GM19351 (cell line): ENCODE results near the gene DOCK8.

Experiments
- ATAC-seq: cut with Tn5 transposase; IDR thresholded peaks from one replicate; pipeline ENCODE4 v1.9.1; 2021; ENCODE audit warnings: mild to moderate bottlenecking, moderate library complexity; ENCODE audit not compliant: unreplicated experiment

Gene DOCK8

DNA sequence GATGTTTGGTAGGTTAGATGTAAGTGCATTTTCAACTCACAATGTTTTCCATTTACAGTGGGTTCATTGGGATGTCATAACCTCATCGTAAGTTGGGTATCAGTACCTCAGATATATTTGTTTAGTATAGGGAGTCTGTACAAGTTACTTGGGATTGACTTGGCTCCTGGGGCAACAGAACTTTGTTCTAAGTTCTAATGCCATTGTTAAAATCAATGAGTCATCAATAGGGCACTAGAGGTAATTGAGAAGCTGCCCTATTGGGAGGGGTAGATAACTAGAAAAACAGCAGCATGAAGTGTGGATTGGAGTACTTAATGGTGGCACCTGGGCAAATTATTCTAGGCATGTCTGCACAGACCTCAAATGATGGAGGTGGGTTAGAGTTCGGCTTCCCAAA, 272.8 kb downstream of the DOCK8 start:
- no peak for ATAC-seq

DNA sequence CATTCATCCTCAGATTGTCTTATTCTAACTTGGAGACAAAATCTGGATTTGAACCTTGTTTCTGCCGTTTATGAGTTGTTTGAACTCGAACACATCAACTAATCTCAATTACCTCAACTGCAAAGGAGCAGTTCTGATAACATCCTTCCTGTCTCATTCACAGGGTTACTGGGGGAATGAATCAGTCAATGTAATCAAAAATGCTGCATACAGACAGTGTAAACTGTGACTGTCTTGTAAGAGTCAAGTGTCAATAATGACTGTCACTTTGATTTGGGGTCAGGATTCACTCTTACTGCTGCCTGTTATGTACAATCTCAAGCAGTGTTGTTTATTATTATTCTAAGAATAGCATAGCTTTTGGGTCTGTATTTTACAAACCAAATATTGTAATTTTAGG, 273.8 kb downstream of the DOCK8 start:
- ATAC-seq = no peak

DNA sequence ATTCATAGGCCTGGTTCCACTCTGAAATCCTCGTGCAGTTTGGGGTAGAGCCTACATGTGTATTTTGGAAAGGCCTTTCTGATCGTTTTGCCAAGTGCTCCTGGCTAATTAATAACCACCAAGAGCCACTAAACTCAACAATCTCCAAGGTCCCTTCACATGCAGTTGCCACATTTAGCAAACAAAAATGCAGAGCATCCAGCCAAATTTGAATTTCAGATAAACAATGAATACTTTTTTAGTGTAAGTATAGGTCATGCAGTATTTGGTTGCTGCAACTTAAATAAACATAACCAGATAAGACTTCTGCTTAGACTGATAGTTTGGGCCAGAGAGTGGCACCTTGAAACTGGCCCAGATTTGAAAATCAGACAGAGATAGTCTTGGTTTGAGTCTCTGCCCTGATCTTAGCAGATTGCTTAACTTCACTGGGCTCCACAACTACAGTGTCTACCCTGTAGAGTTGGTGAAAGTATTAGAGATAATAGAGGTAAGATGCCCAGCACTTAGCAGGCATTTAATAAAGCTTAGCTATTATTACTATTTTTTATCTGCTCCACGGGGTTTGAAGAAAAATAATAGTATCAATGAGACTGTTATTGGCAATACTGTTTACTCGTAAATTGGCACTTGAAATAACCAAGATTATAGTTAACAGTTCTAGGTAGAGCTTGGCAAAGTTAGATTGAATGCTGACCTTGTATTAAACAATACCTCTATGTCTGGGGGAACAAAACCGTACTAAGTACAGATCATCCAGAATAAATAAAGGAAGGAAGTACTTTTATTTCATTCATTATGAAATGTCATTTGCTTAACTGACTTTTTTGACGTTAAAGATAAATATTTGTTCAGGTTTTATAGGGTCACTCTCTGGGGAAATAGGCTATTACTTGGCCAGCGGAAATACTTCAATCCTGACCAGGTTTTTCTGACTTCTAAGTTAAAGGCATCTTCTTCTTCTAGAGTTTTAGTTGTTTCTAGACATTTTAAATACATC, 274.8 kb downstream of the DOCK8 start:
- ATAC-seq = no peak

DNA sequence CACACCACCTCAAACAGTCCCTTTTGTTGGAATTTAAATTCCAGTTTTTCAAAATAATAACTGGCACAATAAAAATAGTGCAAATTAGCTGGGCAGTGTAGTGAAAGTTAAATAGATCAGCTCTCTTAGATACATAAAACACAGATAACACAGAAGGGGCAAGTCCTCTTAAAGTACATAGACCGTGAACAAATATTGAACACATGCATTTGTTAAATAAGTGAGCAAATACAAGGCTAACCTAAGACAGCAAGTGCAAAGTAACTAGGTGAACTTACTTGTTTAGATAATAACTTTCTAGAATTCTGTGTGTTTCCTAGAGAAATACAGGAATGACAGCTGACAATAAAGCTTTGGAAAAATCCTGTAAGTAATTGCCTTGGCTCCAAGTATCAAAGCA, 280.1 kb downstream of the DOCK8 start:
- ATAC-seq = no peak

DNA sequence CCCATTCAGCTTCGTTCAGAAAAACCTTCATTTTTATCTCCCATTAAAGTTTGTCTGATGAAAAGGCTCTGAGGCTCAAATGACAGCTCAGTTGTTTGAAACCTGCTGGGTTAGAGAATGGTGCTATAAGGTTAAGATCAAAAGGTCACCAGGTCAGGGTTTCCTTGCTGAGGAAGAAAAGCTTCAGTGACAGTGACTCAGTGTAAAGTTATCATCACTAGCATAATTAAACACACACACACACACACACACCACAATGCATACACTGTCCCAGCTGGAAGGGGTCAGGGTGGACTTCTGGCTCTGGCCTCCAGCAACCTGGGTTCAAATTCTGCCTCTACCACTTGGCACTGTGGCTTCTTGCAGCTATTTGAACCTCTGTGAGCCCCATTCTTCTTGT, 281.1 kb downstream of the DOCK8 start:
- ATAC-seq = no peak

DNA sequence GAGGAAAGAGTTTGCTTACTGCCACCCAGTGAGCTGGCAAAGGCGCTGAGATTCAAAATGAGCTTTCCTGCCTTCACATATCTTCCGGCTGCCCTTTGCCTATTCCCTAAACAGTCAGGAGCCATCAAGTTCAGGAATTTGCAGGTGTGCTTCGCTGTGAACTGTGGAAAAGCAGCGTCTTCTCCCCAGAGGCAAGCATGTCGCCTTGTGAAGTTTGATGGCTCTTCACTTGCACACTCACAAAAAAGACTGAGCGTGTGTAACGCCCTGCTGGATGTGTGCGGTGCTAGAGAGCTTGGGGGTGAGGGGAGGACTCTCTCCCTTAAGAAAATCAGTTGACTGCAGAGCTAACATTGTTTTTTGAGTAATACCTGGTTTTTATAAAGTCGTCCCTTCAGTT, 288.7 kb downstream of the DOCK8 start:
- no peak for ATAC-seq

DNA sequence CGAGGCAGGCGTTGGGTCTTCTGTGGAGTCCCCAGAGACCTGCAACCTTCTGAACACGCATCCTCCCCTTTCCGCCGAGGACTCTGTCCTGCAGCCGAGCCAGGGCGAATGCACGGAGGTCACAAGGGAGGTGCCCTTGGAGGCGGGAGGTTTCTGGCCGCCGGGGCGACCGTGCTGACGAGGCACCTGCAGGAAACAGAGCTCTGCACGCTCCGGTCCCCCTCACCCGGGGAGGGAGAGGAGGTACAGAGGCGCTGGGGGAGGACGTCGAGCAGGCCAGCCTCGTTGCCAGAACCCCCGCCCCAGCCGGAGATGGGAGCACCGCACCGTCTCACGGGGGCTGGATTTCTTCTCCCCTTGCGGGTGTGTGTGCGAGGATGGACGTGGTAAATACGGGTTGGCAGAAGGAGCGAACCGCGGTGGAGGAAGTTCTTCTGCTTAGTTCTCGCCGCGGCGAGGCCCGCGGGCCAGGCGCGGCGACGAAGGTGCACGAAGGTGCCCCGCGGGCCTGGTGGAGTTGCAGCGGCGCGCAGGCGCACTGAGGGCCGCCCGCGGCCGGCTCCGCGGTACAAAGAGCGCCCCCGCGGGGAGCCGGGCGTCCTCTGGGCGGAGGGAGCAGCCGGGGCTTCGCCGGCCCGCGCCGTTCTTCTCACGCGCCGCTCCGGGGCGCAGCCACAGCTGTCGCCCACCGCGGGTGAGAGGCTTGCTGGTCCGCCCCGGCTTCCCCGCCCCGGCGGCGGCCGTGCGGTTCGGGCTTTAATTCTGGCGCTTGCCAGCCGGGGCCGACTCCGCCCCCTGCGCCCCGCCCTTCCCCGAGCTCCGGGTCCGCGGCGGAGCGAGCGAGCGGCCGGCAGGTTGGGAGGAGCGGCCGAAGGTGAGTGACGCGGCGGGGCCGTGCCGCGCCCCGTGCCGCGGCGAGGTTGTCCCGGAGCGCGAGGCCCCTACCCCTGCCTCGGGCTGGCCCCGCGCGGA, 289.5 kb downstream of the DOCK8 start, which contains the start of gene KANK1:
KANK1 (plus strand) TSS at position 815 of the 972 bp plus-strand sequence.
- ATAC-seq = peak; percentile 84

DNA sequence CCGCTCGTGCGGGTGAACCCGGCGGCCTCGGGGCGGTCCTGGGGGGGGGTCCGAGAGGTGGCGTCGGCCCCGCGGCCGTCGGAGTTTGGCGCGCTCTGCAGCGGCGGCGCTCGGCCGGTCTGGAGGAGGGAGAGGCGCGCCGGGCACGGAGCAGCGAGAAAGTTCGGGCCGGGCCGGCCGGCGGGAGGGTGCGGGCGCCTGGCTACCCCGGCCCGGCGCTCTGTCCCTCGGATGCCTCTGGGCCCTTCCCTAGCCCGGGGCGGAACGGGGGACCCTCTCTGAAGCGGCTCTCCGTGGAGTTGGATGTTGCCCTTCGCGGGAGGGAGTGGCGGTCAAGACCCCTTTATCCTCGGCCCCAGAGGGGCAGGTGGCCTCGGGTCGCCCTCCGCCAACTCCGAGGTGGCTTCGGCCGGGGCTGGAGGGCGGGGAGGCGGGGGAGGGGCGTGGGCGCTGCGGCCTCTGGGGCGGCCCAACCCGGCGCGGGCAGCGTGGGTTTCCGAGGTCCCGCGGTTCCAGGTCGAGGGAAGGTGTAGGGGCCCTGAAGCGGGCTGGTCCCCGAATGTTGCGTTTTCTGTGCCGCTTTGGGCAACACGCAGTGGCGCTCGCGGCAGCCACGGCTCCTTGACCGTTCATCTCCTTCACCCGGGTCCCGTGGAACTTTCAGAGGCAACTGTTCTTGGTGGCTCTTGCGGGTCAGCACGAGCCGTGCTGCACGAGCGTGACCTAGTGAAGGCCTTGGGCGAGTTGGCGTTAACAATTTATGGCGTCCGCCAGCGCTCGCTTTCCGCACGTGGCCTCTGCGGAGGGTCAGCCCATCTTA, 290.5 kb downstream of the DOCK8 start:
- peak; percentile 27 for ATAC-seq

DNA sequence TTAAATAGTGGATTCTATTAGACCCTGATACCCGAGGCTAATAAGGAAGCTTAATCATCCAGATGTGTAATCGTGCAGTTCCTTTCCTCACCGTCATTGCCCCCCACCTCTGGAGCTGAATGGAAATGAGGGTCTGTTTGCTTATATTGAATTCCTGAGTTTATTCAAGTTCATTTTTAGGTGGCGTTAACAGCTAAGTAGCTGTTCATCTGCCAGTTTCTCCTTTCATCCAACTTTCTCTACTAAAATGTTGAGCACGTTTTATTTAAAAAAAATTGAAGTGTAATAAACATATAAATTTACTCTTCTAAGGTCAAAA, 291.0 kb downstream of the DOCK8 start:
- ATAC-seq = no peak

DNA sequence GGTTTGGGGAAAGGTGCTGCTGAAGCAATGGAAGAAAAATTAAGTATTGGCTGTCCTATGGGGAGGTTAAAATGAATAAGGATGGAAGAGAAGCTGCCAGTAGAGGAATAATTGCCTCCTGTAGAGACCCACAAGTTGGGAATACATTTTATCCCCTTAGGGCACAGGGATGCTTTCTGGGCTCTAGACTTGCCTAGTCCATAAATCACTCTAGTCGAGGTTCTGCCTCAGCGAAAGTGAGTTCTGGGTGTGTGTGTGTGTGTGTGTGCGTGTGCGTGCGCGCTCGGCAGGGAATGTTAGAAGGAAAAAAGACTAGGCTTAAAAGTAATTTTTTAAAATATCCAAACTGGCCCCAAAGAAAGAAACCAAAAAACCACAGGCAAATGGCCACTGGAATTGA, 291.6 kb downstream of the DOCK8 start:
- ATAC-seq = no peak

DNA sequence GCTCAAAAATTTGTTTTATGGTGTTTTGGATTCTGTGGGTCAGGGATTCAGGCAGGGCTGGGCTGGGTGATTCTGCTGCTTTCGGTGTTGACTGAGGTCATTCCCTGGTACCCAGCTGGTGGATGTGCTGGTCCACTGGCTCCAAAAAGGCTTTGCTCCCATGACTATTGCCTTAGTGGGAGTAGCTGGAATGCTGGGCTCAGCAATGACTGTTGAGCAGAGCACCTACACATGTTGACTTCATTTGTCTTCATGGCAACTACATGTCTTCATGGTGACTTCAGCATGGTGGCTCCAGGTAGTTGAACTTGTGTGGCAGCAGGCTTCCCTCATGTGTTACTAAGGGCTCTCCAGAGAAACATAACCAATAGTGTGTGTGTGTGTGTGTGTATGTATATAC, 297.2 kb downstream of the DOCK8 start:
- ATAC-seq = no peak

DNA sequence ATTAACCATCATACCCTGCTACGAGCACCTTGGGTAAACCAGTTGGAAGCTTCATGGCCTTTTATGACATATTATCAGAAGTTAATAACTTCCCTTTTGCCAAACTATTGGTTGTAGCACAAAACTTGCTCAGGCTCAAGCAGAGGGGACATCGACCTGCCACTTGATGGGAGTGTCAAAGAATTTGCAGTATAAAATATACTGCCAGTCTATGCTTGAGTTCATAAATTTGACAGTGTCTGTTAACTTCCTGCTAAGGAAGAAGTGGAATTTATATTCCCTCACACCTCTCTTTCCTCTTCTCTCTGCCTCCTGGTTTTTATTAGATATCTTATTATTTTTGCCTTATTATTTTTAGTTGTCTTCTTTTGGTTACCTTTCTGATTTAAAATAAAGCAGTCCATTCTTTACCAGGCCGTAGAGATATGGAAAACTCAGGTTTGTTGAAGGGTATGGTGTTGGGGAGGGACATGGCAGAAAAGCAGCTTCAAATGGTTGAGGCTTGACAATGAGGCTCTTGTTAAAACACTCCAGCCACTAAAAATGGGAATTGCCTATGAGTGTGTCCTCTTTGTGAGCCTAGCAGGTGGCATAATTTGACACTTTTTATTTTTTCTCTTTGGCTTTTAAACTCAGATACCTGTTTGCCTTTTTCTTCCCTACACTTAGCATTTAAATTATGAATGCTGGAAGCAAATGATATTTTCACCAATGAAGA, 298.0 kb downstream of the DOCK8 start:
- ATAC-seq = no peak
